ENCODE results near the gene IGSF22. TPM values are rescaled to one million over a fixed set of nuclear protein-coding genes. Genes with fewer than 3 reads are reported as not detected.

The IGSF22 gene
- total RNA-seq, 1 donor from 2014 or later: 1.1 TPM

GRCh38 chr11:18741783-18742182, 15.8 kb upstream of the IGSF22 start:
- Mint-ChIP-seq H3K36me3 (ENCODE audit: unreplicated experiment) (no peaks in the 10 kb centered on the region), H3K9me3 (ENCODE audit: unreplicated experiment) (peaks cover 7% of the 10 kb centered on the region)
- no peak for DNase-seq

DNA sequence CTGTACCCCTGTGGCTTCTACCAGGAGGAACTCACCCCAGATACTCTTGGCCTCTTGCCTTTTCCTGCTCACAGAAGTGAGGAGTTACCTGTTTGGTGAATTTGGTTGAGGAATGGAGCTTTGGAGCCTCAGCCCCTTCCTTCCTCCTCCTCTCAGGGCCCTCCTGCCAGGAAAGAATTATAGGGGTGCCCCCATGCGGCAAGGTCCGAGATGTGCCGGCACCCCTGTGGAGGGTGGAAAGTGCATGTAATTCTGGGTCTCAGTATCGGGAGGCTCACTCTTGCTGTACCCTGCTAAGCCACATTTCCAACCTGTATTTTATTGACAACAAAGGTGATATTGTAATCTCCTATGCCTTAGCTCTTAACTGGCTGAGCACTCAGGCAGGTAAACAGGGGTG, 13.7 kb upstream of the IGSF22 start:
- TF ChIP-seq, protein P1, sequence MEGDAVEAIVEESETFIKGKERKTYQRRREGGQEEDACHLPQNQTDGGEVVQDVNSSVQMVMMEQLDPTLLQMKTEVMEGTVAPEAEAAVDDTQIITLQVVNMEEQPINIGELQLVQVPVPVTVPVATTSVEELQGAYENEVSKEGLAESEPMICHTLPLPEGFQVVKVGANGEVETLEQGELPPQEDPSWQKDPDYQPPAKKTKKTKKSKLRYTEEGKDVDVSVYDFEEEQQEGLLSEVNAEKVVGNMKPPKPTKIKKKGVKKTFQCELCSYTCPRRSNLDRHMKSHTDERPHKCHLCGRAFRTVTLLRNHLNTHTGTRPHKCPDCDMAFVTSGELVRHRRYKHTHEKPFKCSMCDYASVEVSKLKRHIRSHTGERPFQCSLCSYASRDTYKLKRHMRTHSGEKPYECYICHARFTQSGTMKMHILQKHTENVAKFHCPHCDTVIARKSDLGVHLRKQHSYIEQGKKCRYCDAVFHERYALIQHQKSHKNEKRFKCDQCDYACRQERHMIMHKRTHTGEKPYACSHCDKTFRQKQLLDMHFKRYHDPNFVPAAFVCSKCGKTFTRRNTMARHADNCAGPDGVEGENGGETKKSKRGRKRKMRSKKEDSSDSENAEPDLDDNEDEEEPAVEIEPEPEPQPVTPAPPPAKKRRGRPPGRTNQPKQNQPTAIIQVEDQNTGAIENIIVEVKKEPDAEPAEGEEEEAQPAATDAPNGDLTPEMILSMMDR (IDR thresholded peaks at IDR 0.05; ENCODE audit: partially characterized antibody, unreplicated experiment): no peak
- H3K27me3 Mint-ChIP-seq (ENCODE audit: unreplicated experiment): peaks cover 7% of the 10 kb centered on the region
- H3K4me3 Mint-ChIP-seq (ENCODE audit: unreplicated experiment): no peak overlapping the region
- peaks cover 6% of the 10 kb centered on the region for H3K9me3 Mint-ChIP-seq (ENCODE audit: unreplicated experiment)
- no peak for DNase-seq
- no peak overlapping the region for H3K27ac Mint-ChIP-seq (ENCODE audit: unreplicated experiment)
- H3K4me1 Mint-ChIP-seq (ENCODE audit: low read depth, unreplicated experiment): no peaks in the 10 kb centered on the region
- H3K36me3 Mint-ChIP-seq (ENCODE audit: unreplicated experiment): no peaks in the 10 kb centered on the region

More at GRCh38 chr11:18741783-18742182, 15.8 kb upstream of the IGSF22 start:
- peaks cover 7% of the 10 kb centered on the region for H3K27me3 Mint-ChIP-seq (ENCODE audit: unreplicated experiment)
- no peak overlapping the region for H3K27ac Mint-ChIP-seq (ENCODE audit: unreplicated experiment)
- TF ChIP-seq, protein P1 (IDR thresholded peaks at IDR 0.05; ENCODE audit: partially characterized antibody, unreplicated experiment): no peak
- H3K4me1 Mint-ChIP-seq (ENCODE audit: low read depth, unreplicated experiment): no peaks in the 10 kb centered on the region
- no peak overlapping the region for H3K4me3 Mint-ChIP-seq (ENCODE audit: unreplicated experiment)

DNA sequence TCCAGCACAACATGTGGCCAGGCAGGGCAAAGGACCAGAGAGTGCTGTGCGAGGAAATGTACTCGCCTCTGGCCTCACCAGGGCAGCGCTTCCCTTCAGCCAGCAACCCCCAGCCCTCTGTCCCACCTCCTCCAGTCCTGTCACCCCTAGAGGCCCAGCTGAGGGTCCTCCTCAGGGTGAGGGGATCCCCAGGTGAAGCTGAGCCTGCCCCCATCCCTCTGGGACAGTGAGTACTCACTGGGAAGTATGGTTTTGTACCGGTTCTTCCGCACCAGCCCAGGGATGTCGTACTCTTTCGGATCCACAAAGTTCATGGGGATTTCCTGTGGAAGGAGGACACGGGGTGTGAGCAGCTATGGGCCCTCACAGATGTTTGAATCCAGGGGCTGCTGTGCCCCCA, 11.7 kb upstream of the IGSF22 start:
- no peak overlapping the region for H3K27ac Mint-ChIP-seq (ENCODE audit: unreplicated experiment)
- no peaks in the 10 kb centered on the region for H3K4me1 Mint-ChIP-seq (ENCODE audit: low read depth, unreplicated experiment)
- TF ChIP-seq, protein P1 (IDR thresholded peaks at IDR 0.05; ENCODE audit: partially characterized antibody, unreplicated experiment): no peak
- H3K4me3 Mint-ChIP-seq (ENCODE audit: unreplicated experiment): no peak overlapping the region
- no peaks in the 10 kb centered on the region for H3K36me3 Mint-ChIP-seq (ENCODE audit: unreplicated experiment)
- H3K9me3 Mint-ChIP-seq (ENCODE audit: unreplicated experiment): peaks cover 6% of the 10 kb centered on the region
- no peak for DNase-seq
- H3K27me3 Mint-ChIP-seq (ENCODE audit: unreplicated experiment): peaks cover 7% of the 10 kb centered on the region

GRCh38 chr11:18736590-18737148, 10.7 kb upstream of the IGSF22 start:
- Mint-ChIP-seq H3K36me3 (ENCODE audit: unreplicated experiment) (no peaks in the 10 kb centered on the region), H3K4me1 (ENCODE audit: low read depth, unreplicated experiment) (no peaks in the 10 kb centered on the region), H3K4me3 (ENCODE audit: unreplicated experiment) (no peak overlapping the region), H3K27me3 (ENCODE audit: unreplicated experiment) (peaks cover 6% of the 10 kb centered on the region), H3K27ac (ENCODE audit: unreplicated experiment) (no peak overlapping the region), H3K9me3 (ENCODE audit: unreplicated experiment) (peaks cover 4% of the 10 kb centered on the region)
- DNase-seq: no peak
- TF ChIP-seq, protein P1 (IDR thresholded peaks at IDR 0.05; ENCODE audit: partially characterized antibody, unreplicated experiment): no peak

GRCh38 chr11:18733202-18733601, 7.2 kb upstream of the IGSF22 start:
- H3K27me3 Mint-ChIP-seq (ENCODE audit: unreplicated experiment): no peaks in the 10 kb centered on the region
- no peak overlapping the region for H3K27ac Mint-ChIP-seq (ENCODE audit: unreplicated experiment)
- no peak for DNase-seq
- H3K9me3 Mint-ChIP-seq (ENCODE audit: unreplicated experiment): peaks cover 6% of the 10 kb centered on the region
- TF ChIP-seq, protein P1 (IDR thresholded peaks at IDR 0.05; ENCODE audit: partially characterized antibody, unreplicated experiment): no peak
- H3K4me3 Mint-ChIP-seq (ENCODE audit: unreplicated experiment): no peak overlapping the region
- peaks cover 5% of the 10 kb centered on the region for H3K36me3 Mint-ChIP-seq (ENCODE audit: unreplicated experiment)
- peaks cover 2% of the 10 kb centered on the region for H3K4me1 Mint-ChIP-seq (ENCODE audit: low read depth, unreplicated experiment)

Measured in glutamatergic neuron (in vitro differentiated cells).